Inferior parietal cortex (tissue), 1 donor: ENCODE data around the gene ZNF385D.
"Not testable (repeated sequence)": the region's sequence is repeated elsewhere in the genome, so short reads cannot be mapped to it uniquely, and the experiment has no call there.

Experiments
- DNase-seq: peaks from one replicate; pipeline ENCODE4 v3.0.0-alpha.2; 2016; ENCODE audit errors: extremely low spot score

ZNF385D gene

GRCh38 chr3:21378036-21378435 lies 373.0 kb downstream of the ZNF385D start:
- not testable (repeated sequence) for DNase-seq

GRCh38 chr3:21377071-21377769 lies 373.8 kb downstream of the ZNF385D start:
- no peak for DNase-seq

GRCh38 chr3:21372316-21372715 lies 378.7 kb downstream of the ZNF385D start:
- no peak for DNase-seq
